ENCODE measurements around the gene CTDSPL. TPM values are rescaled to one million over a fixed set of nuclear protein-coding genes. Genes with fewer than 3 reads are reported as not detected.
A peak's percentile ranks its signal among the peaks of the same experiment; 100 is the strongest.

Gene CTDSPL
- total and polyA plus RNA-seq, 2 of the 13 experiments (the other 11 are each of a cell fraction or from before 2014, with no cell fraction given): 26.1 to 142 TPM

DNA sequence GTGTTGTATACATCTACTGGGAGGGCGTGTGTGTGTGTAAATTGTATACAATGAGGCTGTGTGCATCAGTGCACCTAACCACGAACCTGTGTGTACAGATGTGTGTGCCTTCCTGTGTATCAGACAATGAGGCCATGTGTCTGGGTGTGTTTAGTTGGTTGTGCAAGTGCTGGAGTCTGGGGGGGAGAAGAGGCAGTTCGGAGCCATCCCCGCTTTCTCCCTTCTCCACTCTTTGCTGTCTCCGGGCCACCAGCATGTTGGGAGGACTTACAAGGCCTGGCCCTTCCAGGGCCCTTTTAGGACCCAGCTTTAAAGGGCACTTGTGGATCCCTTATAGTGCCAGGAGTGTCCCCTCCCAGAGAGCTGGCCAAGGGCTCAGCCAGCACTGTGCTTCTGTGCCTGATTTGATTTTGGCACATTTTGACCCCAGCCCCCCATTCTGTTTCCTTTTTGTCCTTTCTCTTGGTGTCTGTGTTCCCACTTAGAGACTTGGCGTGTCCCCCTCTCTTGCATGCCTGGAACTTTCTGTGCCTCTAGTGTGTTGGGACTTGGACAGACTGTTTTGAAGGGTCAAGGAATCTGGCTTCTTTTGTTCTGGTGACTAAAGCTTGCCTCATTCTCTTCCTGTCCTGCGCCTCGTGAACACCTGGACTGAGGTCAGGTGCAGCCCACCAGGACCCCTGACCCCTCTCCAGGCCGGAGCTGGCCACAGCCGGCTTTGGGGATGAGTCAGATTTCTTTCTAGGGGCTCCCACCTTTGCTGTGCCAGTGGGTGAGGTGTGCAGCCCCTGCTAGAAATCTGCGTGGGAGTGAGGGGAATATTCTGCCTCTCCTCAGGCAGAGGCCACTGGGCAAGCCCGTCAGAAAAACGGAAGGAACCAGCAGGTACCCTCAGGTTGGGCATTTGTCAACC, 1.5 kb downstream of the CTDSPL start:
- Histone ChIP-seq H3K4me1 (ENCODE audit: insufficient read depth, low read length) (peaks cover 53% of the 10 kb centered on the region), H3K4me2 (ENCODE audit: low read depth, low read length) (peak overlapping the region; percentile 96), H2AFZ (ENCODE audit: low read length) (no peak overlapping the region), H3K27me3 (ENCODE audit: control insufficient read depth in 1 of 2, insufficient read depth in 2 of 2, low read length in 2 of 2) (no peaks in the 10 kb centered on the region; a peak in 1 of 5 replicates), H3K4me3 (replicated peaks in 1 of 3; ENCODE audit: insufficient read depth in 1 of 3, low read depth in 2 of 3, low read length in 3 of 3) (peak overlapping the region; percentile 77 to 96 (median 93)), H3K27ac (ENCODE audit: extremely low read length, insufficient read depth, low read length) (peak overlapping the region; percentile 71), H3K9ac (ENCODE audit: insufficient read depth, low read depth, low read length) (peak overlapping the region; percentile 86), H3K9me3 (ENCODE audit: low read length) (no peaks in the 10 kb centered on the region), H3K79me2 (ENCODE audit: insufficient read depth, low read length) (peaks cover 78% of the 10 kb centered on the region), H4K20me1 (ENCODE audit: insufficient read depth, low read length) (peaks cover 22% of the 10 kb centered on the region), H3K36me3 (replicated peaks in 1 of 2; ENCODE audit: control insufficient read depth in 1 of 2, insufficient read depth in 2 of 2, low read length in 2 of 2) (no peaks in the 10 kb centered on the region; a peak in 2 of 5 replicates)
- no TSS peak for BruUV-seq (replicated peaks)
- POLR2A ChIA-PET: interaction anchor here (0.9 to 2.1 kb wide), 7 partner anchors 24 to 101 kb away, joined by 3 to 14 read pairs (median 5); no protein-coding TSS in a partner anchor
- DNase-seq (ENCODE audit: low spot score) (peak; percentile 66), ATAC-seq (peak; percentile 7), FAIRE-seq (no peak)
- WGBS (ENCODE audit: low lambda C conversion rate): 7% methylated on average over 12 of the region's 13 CpGs
- CTCF ChIA-PET (ENCODE audit: low intra/inter-chr PET ratio, low total read pairs): no interaction called here
- intact Hi-C loops (cut with micrococcal nuclease; ENCODE audit: unreplicated experiment): loop anchor here (1.0 to 2.0 kb wide), 2 partner anchors 43 to 142 kb away; no protein-coding TSS in a partner anchor
- in situ Hi-C loops (cut with HindIII; ENCODE audit: extremely low pct_ligation_motif_present, low pct_unique_long_range_greater_than_20kb): no loop called here
- TF ChIP-seq BCL6 (CRISPR knock-in tag; IDR thresholded peaks at IDR 0.05) (no peak), ZBTB43 (CRISPR knock-in tag; conservative IDR thresholded peaks at IDR 0.05) (peak; percentile 99), ZNF468 (CRISPR knock-in tag; IDR thresholded peaks at IDR 0.05) (no peak), ISL2 (CRISPR knock-in tag; IDR thresholded peaks at IDR 0.05) (no peak), FOXA3 (CRISPR knock-in tag; IDR thresholded peaks at IDR 0.05) (peak; percentile 18; the same call in 1 of the 2 replicates), ZNF251 (CRISPR knock-in tag; IDR thresholded peaks at IDR 0.05) (no peak), SOX5 (CRISPR knock-in tag; IDR thresholded peaks at IDR 0.05; ENCODE audit: borderline replicate concordance) (peak; percentile 16; the same call in 1 of the 2 replicates), FOSL2 (CRISPR knock-in tag; IDR thresholded peaks at IDR 0.05) (peak; percentile 18; the same call in 1 of the 2 replicates), BRD4 (CRISPR knock-in tag; IDR thresholded peaks at IDR 0.05) (0 out of 2 replicates have a peak, but pooled peaks have one; percentile 19), KDM5B (CRISPR knock-in tag; IDR thresholded peaks at IDR 0.05; ENCODE audit: borderline replicate concordance) (0 out of 2 replicates have a peak, but pooled peaks have one; percentile 32), MATR3 (CRISPR knock-in tag; IDR thresholded peaks at IDR 0.05) (no peak), MED1 (CRISPR knock-in tag; IDR thresholded peaks at IDR 0.05) (peak; percentile 30), HOMEZ (CRISPR knock-in tag; IDR thresholded peaks at IDR 0.05; ENCODE audit: low read depth) (0 out of 2 replicates have a peak, but pooled peaks have one; percentile 16), CCDC6 (CRISPR knock-in tag; IDR thresholded peaks at IDR 0.05) (0 out of 2 replicates have a peak, but pooled peaks have one; percentile 44), ZNF816 (CRISPR knock-in tag; IDR thresholded peaks at IDR 0.05; ENCODE audit: borderline replicate concordance) (0 out of 2 replicates have a peak, but pooled peaks have one; percentile 46)
- TF ChIP-seq, protein P1, sequence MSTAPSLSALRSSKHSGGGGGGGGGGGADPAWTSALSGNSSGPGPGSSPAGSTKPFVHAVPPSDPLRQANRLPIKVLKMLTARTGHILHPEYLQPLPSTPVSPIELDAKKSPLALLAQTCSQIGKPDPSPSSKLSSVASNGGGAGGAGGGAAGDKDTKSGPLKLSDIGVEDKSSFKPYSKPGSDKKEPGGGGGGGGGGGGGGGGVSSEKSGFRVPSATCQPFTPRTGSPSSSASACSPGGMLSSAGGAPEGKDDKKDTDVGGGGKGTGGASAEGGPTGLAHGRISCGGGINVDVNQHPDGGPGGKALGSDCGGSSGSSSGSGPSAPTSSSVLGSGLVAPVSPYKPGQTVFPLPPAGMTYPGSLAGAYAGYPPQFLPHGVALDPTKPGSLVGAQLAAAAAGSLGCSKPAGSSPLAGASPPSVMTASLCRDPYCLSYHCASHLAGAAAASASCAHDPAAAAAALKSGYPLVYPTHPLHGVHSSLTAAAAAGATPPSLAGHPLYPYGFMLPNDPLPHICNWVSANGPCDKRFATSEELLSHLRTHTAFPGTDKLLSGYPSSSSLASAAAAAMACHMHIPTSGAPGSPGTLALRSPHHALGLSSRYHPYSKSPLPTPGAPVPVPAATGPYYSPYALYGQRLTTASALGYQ (CRISPR knock-in tag; IDR thresholded peaks at IDR 0.05): 0 out of 2 replicates have a peak, but pooled peaks have one; percentile 11
- TF ChIP-seq, protein P2, sequence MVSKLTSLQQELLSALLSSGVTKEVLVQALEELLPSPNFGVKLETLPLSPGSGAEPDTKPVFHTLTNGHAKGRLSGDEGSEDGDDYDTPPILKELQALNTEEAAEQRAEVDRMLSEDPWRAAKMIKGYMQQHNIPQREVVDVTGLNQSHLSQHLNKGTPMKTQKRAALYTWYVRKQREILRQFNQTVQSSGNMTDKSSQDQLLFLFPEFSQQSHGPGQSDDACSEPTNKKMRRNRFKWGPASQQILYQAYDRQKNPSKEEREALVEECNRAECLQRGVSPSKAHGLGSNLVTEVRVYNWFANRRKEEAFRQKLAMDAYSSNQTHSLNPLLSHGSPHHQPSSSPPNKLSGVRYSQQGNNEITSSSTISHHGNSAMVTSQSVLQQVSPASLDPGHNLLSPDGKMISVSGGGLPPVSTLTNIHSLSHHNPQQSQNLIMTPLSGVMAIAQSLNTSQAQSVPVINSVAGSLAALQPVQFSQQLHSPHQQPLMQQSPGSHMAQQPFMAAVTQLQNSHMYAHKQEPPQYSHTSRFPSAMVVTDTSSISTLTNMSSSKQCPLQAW (CRISPR knock-in tag; IDR thresholded peaks at IDR 0.05): 0 out of 2 replicates have a peak, but pooled peaks have one; percentile 11

All from HepG2 (cell line).